SK-N-SH (cell line): Measurements from ENCODE around the gene CNTNAP2. TPM values are rescaled to one million over a fixed set of nuclear protein-coding genes. Genes with fewer than 3 reads are reported as not detected.

ENCODE experiments used
- CTCF ChIA-PET: fragments of 300-600, 350-600 bp; formaldehyde crosslinking; extraction: SDS; loops from one replicate; lab custom pipeline; 2021; lab: Yijun Ruan, JAX
- POLR2A ChIA-PET: fragments of 350-600 bp; sonication (Branson Sonifier 250); formaldehyde crosslinking; extraction: SDS; loops from one replicate; lab custom pipeline; 2020; ENCODE audit warnings: antibody characterized with exemption, inconsistent platforms; lab: Yijun Ruan, JAX
- DNase-seq: peaks from one replicate; pipeline ENCODE4 v3.0.0; 2012
- H2AFZ ChIP-seq: fragments of 200-600 bp; sonication (generic); 2 replicates; pipeline ENCODE4 v1.8.1; 2016; ENCODE audit warnings: antibody characterized with exemption, mild to moderate bottlenecking, low read depth
- H3F3A ChIP-seq: fragments of 200-600 bp; sonication (generic); replicated peaks from 2 replicates; pipeline ENCODE3; 2016; ENCODE audit warnings: antibody characterized with exemption, mild to moderate bottlenecking; ENCODE audit not compliant: insufficient read depth
- H3K27ac ChIP-seq, 2 experiments: fragments of 200-500 bp in 1 of 2; fragments of 200-600 bp in 1 of 2; sonication (Bioruptor generic) in 1 of 2; sonication (generic), shearing (Covaris generic) in 1 of 2; 2 replicates each; pipeline versions ENCODE4 v1.5.1 to v1.6.1; 2014 to 2016; ENCODE audit warnings: low read depth in 2 of 2, inconsistent platforms in 1 of 2, low read length in 1 of 2, mild to moderate bottlenecking in 1 of 2, mixed read lengths in 1 of 2
- H3K27me3 ChIP-seq: fragments of 200-600 bp; sonication (generic), shearing (Covaris generic); 2 replicates; pipeline ENCODE4 v1.6.1; 2016; ENCODE audit warnings: mixed run types; ENCODE audit not compliant: insufficient read depth
- H3K36me3 ChIP-seq, 2 experiments: fragments of 200-500 bp in 1 of 2; fragments of 200-600 bp in 1 of 2; sonication (Bioruptor generic) in 1 of 2; sonication (generic) in 1 of 2; replicated peaks in 1 of 2; 2 replicates each; pipeline versions ENCODE3 to v1.5.1; 2014 to 2016; ENCODE audit warnings: low read length in 1 of 2, mild to moderate bottlenecking in 1 of 2; ENCODE audit not compliant: insufficient read depth in 2 of 2, control insufficient read depth in 1 of 2
- H3K4me1 ChIP-seq, 2 experiments: fragments of 200-500 bp in 1 of 2; fragments of 200-600 bp in 1 of 2; sonication (Bioruptor generic) in 1 of 2; sonication (generic), shearing (Covaris generic) in 1 of 2; 2 replicates each; pipeline versions ENCODE4 v1.5.1 to v1.6.1; 2014 to 2016; ENCODE audit warnings: low read depth in 1 of 2, low read length in 1 of 2, mixed run types in 1 of 2; ENCODE audit not compliant: insufficient read depth in 2 of 2, control insufficient read depth in 1 of 2
- H3K4me2 ChIP-seq: fragments of 200-600 bp; sonication (generic), shearing (Covaris generic); 2 replicates; pipeline ENCODE4 v1.6.1; 2017; ENCODE audit warnings: mixed run types
- H3K4me3 ChIP-seq, 2 experiments: fragments of 200-500 bp in 1 of 2; fragments of 200-600 bp in 1 of 2; sonication (Bioruptor generic) in 1 of 2; sonication (generic), shearing (Covaris generic) in 1 of 2; 2 replicates each; pipeline versions ENCODE4 v1.5.1 to v1.8.1; 2014 to 2016; ENCODE audit warnings: low read depth in 2 of 2, inconsistent platforms in 1 of 2, low read length in 1 of 2, mild to moderate bottlenecking in 1 of 2, mixed read lengths in 1 of 2, moderate library complexity in 1 of 2
- H3K79me2 ChIP-seq: fragments of 200-600 bp; sonication (generic); 2 replicates; pipeline ENCODE4 v1.8.1; 2017; ENCODE audit warnings: mild to moderate bottlenecking; ENCODE audit not compliant: insufficient read depth
- H3K9ac ChIP-seq: fragments of 200-600 bp; sonication (generic); 2 replicates; pipeline ENCODE4 v1.6.1; 2017; ENCODE audit warnings: mixed run types
- H3K9me2 ChIP-seq: fragments of 200-600 bp; sonication (generic); 2 replicates; pipeline ENCODE4 v1.6.1; 2017; ENCODE audit warnings: mixed run types
- H3K9me3 ChIP-seq: fragments of 200-600 bp; sonication (generic); 2 replicates; pipeline ENCODE4 v1.6.1; 2017; ENCODE audit warnings: mixed run types, mild to moderate bottlenecking, moderate library complexity
- H4K20me1 ChIP-seq: fragments of 200-600 bp; sonication (generic); 2 replicates; pipeline ENCODE4 v1.6.1; 2017; ENCODE audit warnings: mild to moderate bottlenecking, mixed run types; ENCODE audit not compliant: insufficient read depth
- EP300 ChIP-seq, 2 experiments: IDR thresholded peaks; 2 replicates each; pipeline versions ENCODE4 v1.4.0 to v1.6.1; 2012; ENCODE audit warnings: borderline replicate concordance in 1 of 2, low read depth in 1 of 2, low read length in 1 of 2
- EZH2phosphoT487 ChIP-seq: fragments of 200-600 bp; sonication (generic); IDR thresholded peaks from 2 replicates; pipeline ENCODE4 v1.6.1; 2017; ENCODE audit warnings: low read depth, mixed run types, mild to moderate bottlenecking, antibody characterized with exemption, moderate library complexity, borderline replicate concordance
- FOSL2 ChIP-seq: IDR thresholded peaks from 2 replicates; pipeline ENCODE4 v1.4.0; 2012; ENCODE audit warnings: low read depth, mild to moderate bottlenecking, moderate library complexity, borderline replicate concordance
- FOXM1 ChIP-seq: IDR thresholded peaks from 2 replicates; pipeline ENCODE4 v1.4.0; 2012; ENCODE audit warnings: low read depth, mild to moderate bottlenecking
- GABPA ChIP-seq: IDR thresholded peaks from 2 replicates; pipeline ENCODE4 v1.4.0; 2012; ENCODE audit warnings: low read depth, mild to moderate bottlenecking
- MEF2A ChIP-seq: IDR thresholded peaks from 2 replicates; pipeline ENCODE4 v1.4.0; 2012; ENCODE audit warnings: low read depth, borderline replicate concordance
- MXI1 ChIP-seq: IDR thresholded peaks from 2 replicates; pipeline ENCODE4 v1.6.1; 2012; ENCODE audit warnings: mild to moderate bottlenecking, low read depth, low read length, improper control_type of control experiment
- NFIC ChIP-seq: IDR thresholded peaks from 2 replicates; pipeline ENCODE4 v1.4.0; 2012; ENCODE audit warnings: borderline replicate concordance
- NRF1 ChIP-seq: IDR thresholded peaks from 2 replicates; pipeline ENCODE4 v1.6.1; 2012; ENCODE audit warnings: low read depth, mild to moderate bottlenecking, low read length
- POLR2AphosphoS5 ChIP-seq: IDR thresholded peaks from 2 replicates; pipeline ENCODE4 v1.6.1; 2012; ENCODE audit warnings: low read depth, low read length
- RAD21 ChIP-seq: IDR thresholded peaks from 2 replicates; pipeline ENCODE4 v1.6.1; 2012; ENCODE audit warnings: mild to moderate bottlenecking, low read length
- RXRA ChIP-seq: IDR thresholded peaks from 2 replicates; pipeline ENCODE4 v1.4.0; 2012; ENCODE audit warnings: low read depth, mild to moderate bottlenecking, borderline replicate concordance
- SIN3A ChIP-seq: IDR thresholded peaks from 2 replicates; pipeline ENCODE4 v1.6.1; 2012; ENCODE audit warnings: low read depth, mild to moderate bottlenecking, low read length, moderate library complexity, borderline replicate concordance
- SMC3 ChIP-seq: IDR thresholded peaks from 2 replicates; pipeline ENCODE4 v1.6.1; 2012; ENCODE audit warnings: low read depth, low read length, improper control_type of control experiment
- TAF1 ChIP-seq: IDR thresholded peaks from 2 replicates; pipeline ENCODE4 v1.6.1; 2012; ENCODE audit warnings: low read depth, mild to moderate bottlenecking, low read length, moderate library complexity, borderline replicate concordance
- TEAD4 ChIP-seq: IDR thresholded peaks from 2 replicates; pipeline ENCODE4 v1.4.0; 2012; ENCODE audit warnings: mild to moderate bottlenecking, borderline replicate concordance; ENCODE audit not compliant: insufficient read depth
- WGBS: methylation state at CpG from one replicate; pipeline ENCODE4 v1.1.6; 2017; ENCODE audit warnings: low lambda C conversion rate; 5-methylcytosine and 5-hydroxymethylcytosine counted together
- polyA plus RNA-seq, 3 experiments: library from polyadenylated mRNA; depleted of rRNA; stranded (reverse); fragments of >200 nt; gene quantifications; 2 replicates each; pipeline ENCODE4 v1.2.3, GENCODE V29; 2012
- TF ChIP-seq, protein P1 (sequence below): IDR thresholded peaks from 2 replicates; pipeline ENCODE4 v1.6.1; 2012; ENCODE audit warnings: mild to moderate bottlenecking, low read depth, low read length, moderate library complexity
- TF ChIP-seq, protein P2 (sequence below): IDR thresholded peaks from 2 replicates; pipeline ENCODE4 v1.4.0; 2012; ENCODE audit warnings: low read depth, borderline replicate concordance
- TF ChIP-seq, protein P3 (sequence below): IDR thresholded peaks from 2 replicates; pipeline ENCODE4 v1.4.0; 2012; ENCODE audit warnings: low read depth, borderline replicate concordance
- TF ChIP-seq, protein P4 (sequence below): IDR thresholded peaks from 2 replicates; pipeline ENCODE4 v1.4.0; 2012; ENCODE audit warnings: low read depth
- TF ChIP-seq, protein P5 (sequence below): fragments of 150-350 bp; IDR thresholded peaks from 2 replicates; pipeline ENCODE4 v1.6.1; 2017; ENCODE audit warnings: antibody characterized with exemption, low read length, low read depth, borderline replicate concordance

The CNTNAP2 gene
- polyA plus RNA-seq, 1 of the 3 experiments (the other 2 are of a cell fraction): 3.4 TPM

DNA sequence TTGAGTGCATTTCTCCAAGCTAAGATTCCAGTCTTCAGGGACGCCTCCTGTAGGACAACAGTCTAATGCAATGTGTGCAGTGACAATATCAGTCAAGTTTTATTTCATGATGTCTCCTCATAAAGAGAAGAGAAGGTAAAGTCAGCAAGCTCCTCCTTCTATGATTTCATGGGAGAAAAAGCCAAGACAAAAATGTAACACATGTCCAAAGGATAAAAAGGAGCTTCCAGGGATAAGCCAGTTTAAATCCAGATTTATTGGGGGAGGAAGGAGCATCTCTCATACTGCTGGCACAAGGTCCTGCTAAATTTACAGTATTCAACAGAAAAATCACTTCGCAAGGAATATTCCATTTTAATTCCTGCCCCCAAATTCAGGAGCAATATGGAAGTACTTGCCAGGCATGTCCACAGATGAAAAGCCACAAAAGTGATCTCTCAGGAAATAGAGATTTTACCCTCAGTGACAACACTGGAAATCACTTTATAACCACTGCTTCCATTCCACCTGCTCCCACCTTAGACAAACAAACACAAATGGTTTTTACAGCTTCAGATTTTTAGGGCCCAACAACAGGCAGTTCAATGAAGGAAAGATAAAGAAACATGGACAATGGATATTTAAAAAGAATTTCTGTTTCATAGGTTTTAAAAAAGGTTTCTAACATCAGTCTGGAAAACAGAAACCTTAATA, 1796.5 kb downstream of the CNTNAP2 start (continued):
- TF ChIP-seq, protein P1, sequence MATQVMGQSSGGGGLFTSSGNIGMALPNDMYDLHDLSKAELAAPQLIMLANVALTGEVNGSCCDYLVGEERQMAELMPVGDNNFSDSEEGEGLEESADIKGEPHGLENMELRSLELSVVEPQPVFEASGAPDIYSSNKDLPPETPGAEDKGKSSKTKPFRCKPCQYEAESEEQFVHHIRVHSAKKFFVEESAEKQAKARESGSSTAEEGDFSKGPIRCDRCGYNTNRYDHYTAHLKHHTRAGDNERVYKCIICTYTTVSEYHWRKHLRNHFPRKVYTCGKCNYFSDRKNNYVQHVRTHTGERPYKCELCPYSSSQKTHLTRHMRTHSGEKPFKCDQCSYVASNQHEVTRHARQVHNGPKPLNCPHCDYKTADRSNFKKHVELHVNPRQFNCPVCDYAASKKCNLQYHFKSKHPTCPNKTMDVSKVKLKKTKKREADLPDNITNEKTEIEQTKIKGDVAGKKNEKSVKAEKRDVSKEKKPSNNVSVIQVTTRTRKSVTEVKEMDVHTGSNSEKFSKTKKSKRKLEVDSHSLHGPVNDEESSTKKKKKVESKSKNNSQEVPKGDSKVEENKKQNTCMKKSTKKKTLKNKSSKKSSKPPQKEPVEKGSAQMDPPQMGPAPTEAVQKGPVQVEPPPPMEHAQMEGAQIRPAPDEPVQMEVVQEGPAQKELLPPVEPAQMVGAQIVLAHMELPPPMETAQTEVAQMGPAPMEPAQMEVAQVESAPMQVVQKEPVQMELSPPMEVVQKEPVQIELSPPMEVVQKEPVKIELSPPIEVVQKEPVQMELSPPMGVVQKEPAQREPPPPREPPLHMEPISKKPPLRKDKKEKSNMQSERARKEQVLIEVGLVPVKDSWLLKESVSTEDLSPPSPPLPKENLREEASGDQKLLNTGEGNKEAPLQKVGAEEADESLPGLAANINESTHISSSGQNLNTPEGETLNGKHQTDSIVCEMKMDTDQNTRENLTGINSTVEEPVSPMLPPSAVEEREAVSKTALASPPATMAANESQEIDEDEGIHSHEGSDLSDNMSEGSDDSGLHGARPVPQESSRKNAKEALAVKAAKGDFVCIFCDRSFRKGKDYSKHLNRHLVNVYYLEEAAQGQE: no peak
- TF ChIP-seq, protein P2, sequence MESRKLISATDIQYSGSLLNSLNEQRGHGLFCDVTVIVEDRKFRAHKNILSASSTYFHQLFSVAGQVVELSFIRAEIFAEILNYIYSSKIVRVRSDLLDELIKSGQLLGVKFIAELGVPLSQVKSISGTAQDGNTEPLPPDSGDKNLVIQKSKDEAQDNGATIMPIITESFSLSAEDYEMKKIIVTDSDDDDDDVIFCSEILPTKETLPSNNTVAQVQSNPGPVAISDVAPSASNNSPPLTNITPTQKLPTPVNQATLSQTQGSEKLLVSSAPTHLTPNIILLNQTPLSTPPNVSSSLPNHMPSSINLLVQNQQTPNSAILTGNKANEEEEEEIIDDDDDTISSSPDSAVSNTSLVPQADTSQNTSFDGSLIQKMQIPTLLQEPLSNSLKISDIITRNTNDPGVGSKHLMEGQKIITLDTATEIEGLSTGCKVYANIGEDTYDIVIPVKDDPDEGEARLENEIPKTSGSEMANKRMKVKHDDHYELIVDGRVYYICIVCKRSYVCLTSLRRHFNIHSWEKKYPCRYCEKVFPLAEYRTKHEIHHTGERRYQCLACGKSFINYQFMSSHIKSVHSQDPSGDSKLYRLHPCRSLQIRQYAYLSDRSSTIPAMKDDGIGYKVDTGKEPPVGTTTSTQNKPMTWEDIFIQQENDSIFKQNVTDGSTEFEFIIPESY: no peak
- TF ChIP-seq, protein P3, sequence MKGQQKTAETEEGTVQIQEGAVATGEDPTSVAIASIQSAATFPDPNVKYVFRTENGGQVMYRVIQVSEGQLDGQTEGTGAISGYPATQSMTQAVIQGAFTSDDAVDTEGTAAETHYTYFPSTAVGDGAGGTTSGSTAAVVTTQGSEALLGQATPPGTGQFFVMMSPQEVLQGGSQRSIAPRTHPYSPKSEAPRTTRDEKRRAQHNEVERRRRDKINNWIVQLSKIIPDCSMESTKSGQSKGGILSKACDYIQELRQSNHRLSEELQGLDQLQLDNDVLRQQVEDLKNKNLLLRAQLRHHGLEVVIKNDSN: no peak
- TF ChIP-seq SMC3 (no peak), RAD21 (no peak), NFIC (no peak)

DNA sequence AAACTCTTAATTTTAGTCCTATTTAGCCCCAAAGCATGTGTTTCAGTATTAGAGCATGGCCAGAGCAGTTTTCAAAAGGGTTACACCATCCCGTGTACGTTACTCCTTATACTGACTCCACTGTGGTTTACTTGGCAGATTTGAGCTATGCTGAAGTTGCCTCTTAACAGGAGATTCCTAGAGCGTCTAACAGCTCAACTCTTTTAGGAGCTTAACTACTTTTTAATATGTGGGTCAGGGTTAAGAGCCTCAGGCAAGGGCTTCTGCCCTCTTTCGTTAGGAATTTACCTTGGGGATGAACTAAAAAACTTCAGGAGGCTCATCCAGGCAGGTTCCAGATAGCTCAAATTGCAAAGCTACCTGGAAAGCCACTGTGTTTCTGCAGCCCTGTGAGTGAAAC, 1799.2 kb downstream of the CNTNAP2 start:
- no peak overlapping the region for H3K4me2 ChIP-seq
- H3K27ac ChIP-seq: no peak overlapping the region
- no peaks in the 10 kb centered on the region for H3F3A ChIP-seq
- no peak for DNase-seq
- H3K27me3 ChIP-seq: no peaks in the 10 kb centered on the region
- H2AFZ ChIP-seq: no peak overlapping the region
- no peaks in the 10 kb centered on the region for H3K9me3 ChIP-seq
- no peak overlapping the region for H3K9ac ChIP-seq
- H3K9me2 ChIP-seq: no peaks in the 10 kb centered on the region
- peaks cover 0 to 4% of the 10 kb centered on the region in 2 experiments; a peak in 1 of 4 replicates for H3K4me1 ChIP-seq
- no peaks in the 10 kb centered on the region for H3K79me2 ChIP-seq
- CTCF ChIA-PET: interaction anchor here (0.7 kb wide), 1 partner anchor 438 kb away, joined by 3 read pairs; no protein-coding TSS in a partner anchor
- no peaks in the 10 kb centered on the region for H3K36me3 ChIP-seq
- no peak overlapping the region for H3K4me3 ChIP-seq
- POLR2A ChIA-PET: no interaction called here
- 67% methylated on average over 4 of the region's 4 CpGs for WGBS
- H4K20me1 ChIP-seq: no peaks in the 10 kb centered on the region
- TF ChIP-seq FOXM1: no peak
- TF ChIP-seq POLR2AphosphoS5: no peak
- TF ChIP-seq EP300 (IDR thresholded peaks at IDR 0.05; ENCODE audit: borderline replicate concordance in 1 of 2, low read depth in 1 of 2, low read length in 1 of 2): no peak
- TF ChIP-seq EZH2phosphoT487: no peak
- no peak for TF ChIP-seq GABPA
- no peak for TF ChIP-seq NRF1
- no peak for TF ChIP-seq RAD21
- TF ChIP-seq, protein P4, sequence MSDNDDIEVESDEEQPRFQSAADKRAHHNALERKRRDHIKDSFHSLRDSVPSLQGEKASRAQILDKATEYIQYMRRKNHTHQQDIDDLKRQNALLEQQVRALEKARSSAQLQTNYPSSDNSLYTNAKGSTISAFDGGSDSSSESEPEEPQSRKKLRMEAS: no peak
- no peak for TF ChIP-seq MEF2A
- no peak for TF ChIP-seq FOSL2
- no peak for TF ChIP-seq SIN3A
- no peak for TF ChIP-seq NFIC
- no peak for TF ChIP-seq RXRA
- TF ChIP-seq TAF1: no peak
- TF ChIP-seq MXI1: no peak
- TF ChIP-seq, protein P2: no peak
- TF ChIP-seq, protein P5, sequence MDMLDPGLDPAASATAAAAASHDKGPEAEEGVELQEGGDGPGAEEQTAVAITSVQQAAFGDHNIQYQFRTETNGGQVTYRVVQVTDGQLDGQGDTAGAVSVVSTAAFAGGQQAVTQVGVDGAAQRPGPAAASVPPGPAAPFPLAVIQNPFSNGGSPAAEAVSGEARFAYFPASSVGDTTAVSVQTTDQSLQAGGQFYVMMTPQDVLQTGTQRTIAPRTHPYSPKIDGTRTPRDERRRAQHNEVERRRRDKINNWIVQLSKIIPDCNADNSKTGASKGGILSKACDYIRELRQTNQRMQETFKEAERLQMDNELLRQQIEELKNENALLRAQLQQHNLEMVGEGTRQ: no peak
- no peak for TF ChIP-seq TEAD4
